Pancreas (tissue), 10 donors: ENCODE measurements around the gene FRMPD4. TPM values are rescaled to one million over a fixed set of nuclear protein-coding genes. Genes with fewer than 3 reads are reported as not detected.

Experiments used
- ATAC-seq, 4 donors: fragments of 200-7000 bp; cut with Tn5 transposase; one replicate each; pipeline versions ENCODE4 v1.8.0 to v1.9.1; 2020; ENCODE audit warnings: mild to moderate bottlenecking in 4 of 4, moderate library complexity in 4 of 4
- DNase-seq, 6 donors: peaks; one replicate each; pipeline ENCODE4 v3.0.0-alpha.2; 2020
- FAIRE-seq: peaks from 2 replicates; lab custom pipeline; 2012; peaks lifted over from hg19 to GRCh38; lab: Jason Lieb, UNC
- H3K27ac ChIP-seq, 4 donors: fragments of 200-600 bp; sonication (generic); 1 replicate in 3 of 4; 2 replicates in 1 of 4; pipeline versions ENCODE4 v1.5.0 to v1.8.0; 2020
- H3K27me3 ChIP-seq, 4 donors: fragments of 200-600 bp; one replicate each; pipeline ENCODE4 v1.8.0; 2021
- H3K36me3 ChIP-seq, 3 donors: fragments of 200-600 bp; sonication (generic) in 1 of 3; one replicate each; pipeline versions ENCODE4 v1.5.0 to v1.8.0; 2020 to 2021
- H3K4me1 ChIP-seq, 3 donors: fragments of 200-600 bp; one replicate each; pipeline ENCODE4 v1.8.0; 2021
- H3K4me3 ChIP-seq, 4 donors: fragments of 200-600 bp; sonication (generic) in 2 of 4; one replicate each; pipeline versions ENCODE4 v1.5.0 to v1.8.0; 2020 to 2021
- H3K9me3 ChIP-seq, 4 donors: fragments of 200-600 bp; one replicate each; pipeline ENCODE4 v1.8.0; 2021
- CTCF ChIP-seq, 4 donors: fragments of 200-600 bp; sonication (generic) in 3 of 4; IDR thresholded peaks; one replicate each; pipeline versions ENCODE4 v1.5.0 to v1.8.0; 2021; ENCODE audit warnings: antibody characterized with exemption in 4 of 4
- WGBS, 2 donors: extraction: QIAGEN DNeasy Blood & Tissue Kit; methylation state at CpG; one replicate each; pipeline ENCODE4 v1.1.7; 2013; 5-methylcytosine and 5-hydroxymethylcytosine counted together
- intact Hi-C, 3 donors: fragments of 100-400 bp; cut with DNase I; formaldehyde crosslinking; loops; one replicate each; pipeline versions ENCODE4 v1.11.1 to v1.14.2; 2022
- polyA plus RNA-seq, 2 donors: library from polyadenylated mRNA; stranded (reverse); fragments of 200-250 nt; gene quantifications; one replicate each; pipeline ENCODE4 v1.2.3, GENCODE V29; 2013
- total RNA-seq, 6 donors: library from RNA; stranded (reverse); fragmentation: NEBNext Ultra II Directional in 4 of 6; extraction: Animal tissue kit (Norgen Biotek cat#: 25700) in 4 of 6; gene quantifications; one replicate each; pipeline versions ENCODE4 v1.2.1 to v1.2.4, GENCODE V29; 2021 to 2023
- donor health status: healthy with polysubstance abuse.
- donor health status: DM: no; HTN: no; CAD: no; lungs with moderate emphysema.
- donor health status: DM: no; HTN: no; CAD: no.
- donor health status: control.
- donor health status: control.
- donor health status: Bipolar disorder and iron deficiency.
- donor health status: DM: yes; HTN: yes; CAD: no.
- donor health status: DM: no; HTN: no; CAD: no.
- donor health status: DM: no; HTN: no; CAD: no.
- donor health status: DM: yes; HTN: yes; CAD: no.

FRMPD4 gene
- total and polyA plus RNA-seq, 8 donors = 0.03 to 0.23 (median 0.06) TPM; not detected in 1

- FAIRE-seq (peak; percentile 82), DNase-seq (no peak), ATAC-seq (no peak)
- Histone ChIP-seq H3K36me3 (no peaks in the 10 kb centered on the region), H3K27me3 (no peaks in the 10 kb centered on the region), H3K27ac (no peak overlapping the region), H3K9me3 (no peaks in the 10 kb centered on the region), H3K4me1 (no peaks in the 10 kb centered on the region), H3K4me3 (no peak overlapping the region)
- 49 to 50% methylated on average over 1 of the region's 1 CpG for WGBS, 2 donors
- intact Hi-C loops = no loop called here
- no peak for TF ChIP-seq CTCF (IDR thresholded peaks at IDR 0.05)
Measured at GRCh38 chrX:12225107-12225506, 86.8 kb downstream of the FRMPD4 start.

DNA sequence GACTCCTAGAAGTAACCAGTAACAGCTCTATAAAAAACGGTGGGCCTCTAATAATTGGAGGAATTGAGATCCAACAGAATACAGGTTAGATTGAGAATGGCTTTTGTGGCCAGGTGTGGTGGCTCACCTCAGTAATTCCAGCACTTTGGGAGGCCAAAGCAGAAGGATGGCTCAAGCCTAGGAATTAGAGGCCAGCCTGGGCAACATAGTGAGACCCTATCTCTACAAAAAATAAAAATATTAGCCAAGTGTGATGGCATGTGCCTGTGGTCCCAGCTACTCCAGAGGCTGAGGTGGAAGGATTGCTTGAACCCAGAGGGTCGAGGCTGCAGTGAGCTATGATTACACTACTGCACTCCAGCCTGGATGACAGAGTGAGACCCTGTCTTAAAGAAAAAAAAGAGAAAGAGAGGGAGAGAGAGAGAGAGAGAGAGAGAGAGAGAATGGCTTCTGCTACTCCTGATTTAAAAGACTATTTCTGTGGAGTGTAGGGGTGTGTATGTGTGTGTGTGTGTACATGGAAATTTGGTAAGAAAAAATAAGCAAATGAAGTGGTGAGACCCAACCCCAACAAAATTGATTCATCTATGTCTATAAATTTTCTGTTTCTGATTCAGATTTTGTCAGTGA, 89.3 kb downstream of the FRMPD4 start:
- intact Hi-C loops = no loop called here
- H3K4me1 ChIP-seq = no peaks in the 10 kb centered on the region
- TF ChIP-seq CTCF (IDR thresholded peaks at IDR 0.05) = no peak
- no peaks in the 10 kb centered on the region for H3K9me3 ChIP-seq
- FAIRE-seq (no peak), ATAC-seq (no peak), DNase-seq (no peak)
- H3K4me3 ChIP-seq = no peak overlapping the region
- H3K36me3 ChIP-seq = no peaks in the 10 kb centered on the region
- 30 to 46% methylated on average over 2 of the region's 2 CpGs for WGBS, 2 donors
- H3K27ac ChIP-seq = no peak overlapping the region
- no peaks in the 10 kb centered on the region for H3K27me3 ChIP-seq

DNA sequence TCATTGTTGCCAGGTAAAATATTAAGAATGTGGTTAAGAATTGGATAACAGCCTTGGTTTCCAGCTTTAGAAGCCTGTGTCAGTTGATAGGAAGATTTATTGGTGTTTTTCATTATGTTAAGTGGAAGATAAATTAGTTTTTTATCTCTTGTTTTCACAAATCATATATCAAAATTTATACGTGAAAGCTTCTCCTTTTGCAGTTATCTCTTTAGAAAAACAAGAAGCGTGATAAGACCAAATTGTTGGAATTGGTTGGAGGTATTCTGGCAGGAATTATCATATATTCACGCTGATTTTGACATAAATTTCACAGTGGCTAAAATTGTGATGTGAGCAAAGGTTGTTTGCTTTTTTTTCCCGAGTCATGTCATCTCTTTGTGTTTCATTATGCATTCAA, 90.6 kb downstream of the FRMPD4 start:
- FAIRE-seq = peak; percentile 9
- WGBS, 2 donors = 15% methylated on average over 4 of the region's 4 CpGs

GRCh38 chrX:12229986-12230385, 91.7 kb downstream of the FRMPD4 start:
- Histone ChIP-seq H3K4me1 (no peaks in the 10 kb centered on the region), H3K9me3 (no peaks in the 10 kb centered on the region), H3K27ac (no peak overlapping the region), H3K4me3 (no peak overlapping the region), H3K27me3 (no peaks in the 10 kb centered on the region), H3K36me3 (no peaks in the 10 kb centered on the region)
- intact Hi-C loops = no loop called here
- ATAC-seq (no peak), FAIRE-seq (no peak), DNase-seq (no peak)
- WGBS, 2 donors = 90 to 96% methylated on average over 2 of the region's 2 CpGs
- TF ChIP-seq CTCF (IDR thresholded peaks at IDR 0.05) = no peak

More for the DNA sequence above, 90.6 kb downstream of the FRMPD4 start:
- H3K36me3 ChIP-seq = no peaks in the 10 kb centered on the region
- ATAC-seq (no peak), DNase-seq (no peak)
- H3K9me3 ChIP-seq = no peaks in the 10 kb centered on the region
- H3K27ac ChIP-seq = no peak overlapping the region
- H3K27me3 ChIP-seq = no peaks in the 10 kb centered on the region
- intact Hi-C loops = no loop called here
- no peaks in the 10 kb centered on the region for H3K4me1 ChIP-seq
- no peak for TF ChIP-seq CTCF (IDR thresholded peaks at IDR 0.05)
- no peak overlapping the region for H3K4me3 ChIP-seq

GRCh38 chrX:12234534-12235329, 96.5 kb downstream of the FRMPD4 start:
- Histone ChIP-seq H3K9me3 (no peaks in the 10 kb centered on the region), H3K27ac (no peak overlapping the region), H3K4me3 (no peak overlapping the region), H3K36me3 (no peaks in the 10 kb centered on the region), H3K4me1 (no peaks in the 10 kb centered on the region), H3K27me3 (peaks cover 0 to 6% (median 0%) of the 10 kb centered on the region in 4 donors)
- ATAC-seq (no peak), FAIRE-seq (no peak), DNase-seq (no peak)
- TF ChIP-seq CTCF (IDR thresholded peaks at IDR 0.05) = no peak
- intact Hi-C loops = no loop called here
- WGBS, 2 donors = 58 to 65% methylated on average over 5 of the region's 5 CpGs
